GM18517 (cell line): ENCODE results near the gene TMEM238L.

ENCODE experiments used
- ATAC-seq: cut with Tn5 transposase; IDR thresholded peaks from one replicate; pipeline ENCODE4 v1.9.1; 2021; ENCODE audit warnings: mild to moderate bottlenecking, moderate library complexity; ENCODE audit not compliant: unreplicated experiment

The TMEM238L gene

DNA sequence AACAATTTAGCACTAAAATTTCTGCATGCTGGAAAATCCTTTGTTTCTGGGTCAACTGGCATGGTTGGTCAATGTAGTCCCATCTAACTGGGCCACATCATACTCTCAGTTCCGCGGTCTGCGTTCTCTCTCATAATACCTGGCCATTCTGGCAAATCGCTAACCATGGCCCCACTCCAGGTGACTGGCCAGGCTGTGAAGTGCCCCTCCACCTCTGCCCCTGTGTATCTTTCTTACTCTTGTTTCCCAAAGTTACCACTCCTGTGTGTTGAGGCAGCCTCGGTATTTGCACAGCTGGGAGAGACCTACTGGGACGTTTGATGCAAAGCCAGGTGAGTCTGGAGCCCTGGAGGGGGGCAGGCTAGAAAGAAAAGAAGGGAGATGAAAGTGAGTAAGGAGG is 2.0 kb upstream of the TMEM238L start:
- no peak for ATAC-seq

DNA sequence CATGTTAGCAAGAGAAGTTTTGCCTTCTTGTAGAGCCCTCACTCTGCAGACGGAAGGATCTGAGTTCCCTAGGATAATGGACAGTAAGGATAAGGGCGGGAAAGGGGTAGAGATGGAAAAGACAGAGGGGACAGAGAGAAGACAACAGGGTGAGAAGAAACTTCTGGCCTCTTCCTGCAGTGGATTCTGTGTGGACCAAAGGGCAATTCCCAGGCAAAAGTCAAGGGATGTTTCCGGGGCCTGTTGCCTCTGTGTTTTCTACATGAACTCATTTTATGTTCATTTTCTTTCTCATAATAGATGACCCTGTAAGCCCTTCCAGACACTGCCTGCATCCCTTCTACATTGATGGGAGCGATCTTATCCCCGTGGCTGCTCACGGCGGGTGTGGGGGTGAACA is 647 bp upstream of the TMEM238L start:
- no peak for ATAC-seq

DNA sequence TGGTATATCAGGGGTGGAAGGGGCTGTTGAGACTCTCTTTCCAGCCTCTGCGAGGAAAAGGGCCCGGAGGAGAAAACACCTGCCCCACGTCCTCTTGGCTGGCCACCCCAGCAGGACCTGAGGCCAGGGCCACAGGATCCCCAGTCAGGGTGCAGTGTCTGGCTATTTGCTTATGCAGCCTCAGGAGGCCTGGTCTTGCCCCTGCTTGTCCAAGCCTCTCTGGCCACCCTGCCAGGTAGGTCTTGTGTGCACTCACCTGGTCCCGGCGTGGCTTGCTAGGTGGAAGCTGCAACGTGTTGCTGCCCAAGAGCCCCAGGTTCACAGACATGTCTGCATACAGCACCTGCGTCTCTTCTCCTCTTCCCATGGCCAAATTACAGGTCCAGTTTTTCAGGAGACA is 549 bp downstream of the TMEM238L start:
- no peak for ATAC-seq

DNA sequence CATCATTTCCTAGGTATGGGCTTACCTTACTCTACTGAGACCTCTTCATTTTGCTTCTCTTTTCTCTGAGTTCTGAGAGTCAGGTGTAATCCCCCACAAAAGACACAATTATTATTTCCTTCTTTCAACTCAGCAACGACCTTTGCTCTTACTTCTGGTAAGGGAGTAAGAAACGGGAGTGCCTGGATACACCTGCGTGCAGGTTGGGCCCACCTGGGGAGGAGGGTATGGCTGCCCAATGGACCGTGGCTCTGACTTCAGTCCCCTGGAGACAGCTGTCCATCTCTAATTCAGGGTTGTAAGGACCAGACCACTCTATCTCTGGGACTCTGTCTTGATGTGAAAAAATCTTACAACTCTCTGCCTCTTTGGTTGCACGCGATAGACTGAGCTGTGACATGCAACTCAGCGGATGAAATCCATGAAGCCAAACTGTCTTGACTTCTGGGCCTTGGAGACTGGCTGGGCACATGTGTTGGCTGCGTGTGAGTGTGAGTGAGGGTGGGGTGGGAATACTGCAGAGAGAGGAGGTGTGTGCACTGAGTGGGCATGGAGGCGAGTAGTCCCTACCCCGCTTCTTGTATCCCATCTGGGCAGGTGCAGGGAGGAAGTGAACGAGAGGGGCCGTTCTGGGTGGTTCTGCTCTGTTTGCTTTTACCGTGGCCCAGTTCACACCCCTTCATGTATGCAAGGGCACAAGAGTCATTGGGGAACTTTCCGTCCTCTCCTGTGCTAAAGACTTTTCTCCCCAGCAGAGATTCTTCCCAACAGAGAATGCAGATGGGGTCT is 1.2 kb downstream of the TMEM238L start:
- no peak for ATAC-seq

DNA sequence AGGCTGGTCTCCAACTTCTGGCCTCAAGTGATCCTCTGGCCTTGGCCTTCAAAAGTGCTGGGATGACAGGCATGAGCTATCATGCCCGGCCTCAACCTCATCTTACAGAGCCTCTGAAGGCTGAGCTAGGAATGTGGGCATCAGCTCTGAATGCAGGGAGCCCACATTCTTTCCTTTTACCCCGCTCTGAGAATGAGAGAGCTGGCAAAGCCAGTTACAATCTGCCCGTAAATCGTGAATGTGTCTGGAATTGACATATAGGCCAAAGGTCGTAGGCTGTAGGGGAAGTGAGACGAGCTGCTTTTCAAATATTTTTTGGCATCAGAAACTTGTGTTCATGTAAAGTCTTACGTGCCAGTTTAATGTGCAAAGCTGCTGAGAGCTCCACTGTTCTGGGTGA is 4.5 kb downstream of the TMEM238L start:
- ATAC-seq = no peak

DNA sequence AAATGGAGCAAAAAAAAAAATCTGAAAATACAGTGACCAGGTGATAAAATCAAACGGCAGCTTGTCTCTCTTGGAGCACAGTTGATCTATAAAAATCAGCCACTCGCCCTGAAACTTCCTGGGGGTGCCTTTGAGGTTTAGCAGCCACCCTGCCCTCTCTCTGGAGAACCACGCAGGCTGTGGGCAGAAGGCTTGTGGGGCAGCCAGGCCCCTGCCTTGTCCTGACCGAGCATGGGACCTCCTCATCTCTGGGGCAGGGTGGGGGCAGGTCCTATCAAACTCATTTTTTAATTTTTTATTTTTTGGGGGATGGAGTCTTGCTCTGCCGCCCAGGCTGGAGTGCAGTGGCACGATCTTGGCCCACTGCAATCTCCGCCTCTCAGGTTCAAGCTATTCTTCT is 5.0 kb downstream of the TMEM238L start:
- no peak for ATAC-seq

DNA sequence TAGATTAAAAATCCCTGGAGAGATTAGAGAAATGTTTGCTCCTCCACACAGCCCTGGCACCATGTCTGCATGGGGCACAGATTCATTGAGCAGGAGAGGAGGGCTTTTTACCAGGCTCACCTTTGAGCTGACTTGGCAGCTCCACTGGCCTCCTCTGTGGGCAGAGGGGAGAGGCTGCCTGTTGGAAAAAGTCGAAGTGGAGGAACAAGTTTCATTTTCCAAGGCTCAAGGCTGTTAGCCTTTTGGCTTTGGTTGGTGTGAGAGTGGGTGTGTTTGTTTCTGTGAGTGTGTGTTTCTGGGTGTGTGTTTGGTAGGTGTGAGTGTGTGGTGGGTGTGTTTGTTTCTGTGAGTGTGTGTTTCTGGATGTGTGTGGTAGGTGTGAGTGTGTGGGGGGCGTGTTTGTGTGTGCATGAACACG is 5.6 kb downstream of the TMEM238L start:
- ATAC-seq = no peak

DNA sequence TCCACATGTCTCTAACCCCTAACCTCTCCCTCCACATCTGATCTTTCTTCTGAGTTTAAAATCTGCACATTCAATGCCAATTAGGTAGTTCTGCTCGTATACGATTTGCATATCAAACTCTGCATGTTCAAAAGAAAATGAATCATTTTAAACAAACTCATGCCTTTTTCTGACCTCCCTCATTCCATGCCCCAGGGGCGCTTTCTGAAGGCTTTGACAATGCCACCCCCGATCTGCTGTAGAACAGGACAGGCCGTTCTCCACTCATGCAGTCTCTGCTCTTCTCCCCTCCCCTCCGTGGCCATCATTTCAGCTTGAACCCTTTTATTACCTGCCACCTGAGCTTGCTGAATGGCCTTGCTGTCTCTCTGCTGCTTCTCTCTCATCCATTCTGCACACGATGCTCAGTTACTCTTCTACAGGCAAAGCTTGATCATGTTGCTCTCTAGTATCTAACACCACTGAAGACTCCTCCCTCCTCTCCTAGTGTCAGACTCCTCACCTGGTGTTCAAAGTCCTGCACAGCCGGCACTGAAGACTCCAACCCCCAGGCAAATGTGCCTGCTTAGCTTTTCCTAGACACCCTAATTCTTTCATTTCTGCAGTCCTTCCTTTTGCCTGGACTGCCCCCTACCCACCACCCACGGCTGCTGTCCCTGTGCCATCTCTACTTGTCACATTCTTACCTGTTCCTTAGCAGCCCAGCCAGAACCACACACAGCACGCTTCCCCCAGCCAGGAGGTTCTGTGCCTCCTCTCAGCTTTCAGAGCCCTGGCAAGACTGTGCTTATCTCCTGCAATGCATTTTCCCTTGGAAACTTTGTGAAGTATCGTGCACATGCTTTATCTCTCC is 6.2 kb downstream of the TMEM238L start:
- no peak for ATAC-seq

DNA sequence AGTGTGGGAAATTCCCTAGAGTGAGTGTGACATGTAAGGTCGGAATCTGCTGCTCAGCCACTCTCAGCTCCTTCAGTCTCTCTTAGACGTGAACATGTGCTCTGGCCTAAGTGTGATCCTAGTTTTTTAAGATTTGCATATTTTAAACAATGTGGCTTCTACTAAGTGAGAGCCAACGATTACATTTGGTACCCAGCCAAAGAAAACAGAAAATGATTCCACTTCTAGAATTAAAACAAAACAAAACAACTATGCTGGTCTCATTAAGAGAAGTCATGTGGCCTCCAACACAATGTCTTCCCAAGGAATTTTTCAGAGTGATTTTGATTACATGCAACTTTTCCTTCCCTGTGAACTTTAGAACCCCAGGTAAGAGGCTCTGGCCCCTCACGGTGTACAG is 10.1 kb downstream of the TMEM238L start:
- ATAC-seq = no peak

DNA sequence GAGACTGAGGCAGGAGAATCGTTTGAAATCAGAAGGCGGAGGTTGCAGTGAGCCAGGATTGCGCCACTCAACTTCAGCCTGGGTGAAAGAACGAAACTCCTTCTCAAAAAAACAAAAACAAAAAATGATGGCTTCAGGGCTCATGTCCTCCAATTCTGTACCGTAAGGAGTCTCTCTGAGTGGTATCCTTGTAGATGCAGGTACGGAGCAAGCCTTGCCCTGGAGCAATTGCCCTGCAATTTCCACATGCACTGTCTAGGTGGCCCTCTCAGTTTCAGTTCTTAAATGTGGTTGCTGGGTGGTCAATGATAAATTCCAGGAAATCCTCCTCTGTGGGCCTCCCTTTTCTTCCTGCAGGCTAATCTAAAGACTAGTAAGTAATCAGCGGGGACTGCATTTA is 10.6 kb downstream of the TMEM238L start:
- no peak for ATAC-seq

DNA sequence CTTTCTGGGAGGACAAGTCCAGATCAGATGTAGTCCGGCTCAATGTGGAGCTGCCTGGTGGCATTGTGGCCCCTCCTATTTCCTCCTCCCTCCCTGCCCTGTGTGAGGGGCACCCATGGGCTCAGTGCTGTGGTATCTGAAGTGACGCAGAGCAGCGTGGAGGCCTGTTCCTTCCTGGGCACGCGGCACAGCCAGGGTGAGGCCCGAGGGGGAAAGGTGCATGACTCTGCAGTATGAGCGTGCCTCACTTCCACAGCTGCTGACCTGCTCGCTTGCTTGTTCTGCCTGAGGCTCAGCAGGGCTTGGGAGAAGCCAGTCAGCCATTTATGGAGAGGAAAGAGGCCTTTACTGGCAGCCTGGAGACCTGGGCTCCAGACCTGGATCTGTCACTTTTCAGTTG is 11.7 kb downstream of the TMEM238L start:
- ATAC-seq = no peak

DNA sequence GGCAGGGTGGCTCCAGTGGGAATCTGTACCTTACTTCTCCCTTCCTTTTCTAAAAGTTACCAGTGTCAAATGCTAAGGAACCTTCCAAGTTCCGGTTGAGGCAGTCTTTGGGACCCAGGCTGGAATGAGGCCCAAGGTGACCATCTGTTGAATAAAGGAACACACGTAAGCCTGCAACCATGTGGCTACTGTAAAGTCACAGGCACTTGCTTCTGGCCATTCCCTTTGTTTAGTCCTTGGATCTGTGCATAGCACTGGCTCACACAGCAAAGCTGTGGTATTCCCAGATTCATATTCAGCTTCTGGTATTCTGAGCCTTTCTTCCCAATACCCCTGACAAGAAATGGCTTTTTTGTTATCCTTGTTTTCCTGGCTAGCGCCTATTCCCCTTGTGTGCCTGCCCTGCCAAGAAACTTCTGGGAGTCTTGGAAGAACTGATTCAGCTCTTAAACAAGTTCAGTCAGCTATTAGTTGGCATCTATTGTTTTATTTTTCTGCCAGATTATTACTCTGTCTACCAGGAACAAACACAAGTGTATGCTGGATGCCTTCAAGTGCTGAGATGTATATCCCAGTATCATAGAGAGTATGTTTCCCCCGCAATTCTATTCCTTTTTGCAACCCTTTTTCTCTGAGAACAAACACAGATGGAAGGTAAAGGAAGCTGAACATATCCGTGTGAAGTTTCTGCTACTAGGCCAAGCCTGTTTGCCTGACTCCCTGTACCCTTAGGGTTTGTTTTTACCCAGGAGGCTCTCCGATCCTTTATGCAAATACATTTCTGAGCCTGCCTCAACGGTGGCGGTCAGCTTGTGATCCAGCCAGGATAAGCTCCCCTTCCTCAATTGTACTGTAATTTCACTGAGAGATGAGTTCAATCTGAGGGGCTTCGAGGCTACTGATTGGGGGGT is 13.2 kb downstream of the TMEM238L start:
- no peak for ATAC-seq

DNA sequence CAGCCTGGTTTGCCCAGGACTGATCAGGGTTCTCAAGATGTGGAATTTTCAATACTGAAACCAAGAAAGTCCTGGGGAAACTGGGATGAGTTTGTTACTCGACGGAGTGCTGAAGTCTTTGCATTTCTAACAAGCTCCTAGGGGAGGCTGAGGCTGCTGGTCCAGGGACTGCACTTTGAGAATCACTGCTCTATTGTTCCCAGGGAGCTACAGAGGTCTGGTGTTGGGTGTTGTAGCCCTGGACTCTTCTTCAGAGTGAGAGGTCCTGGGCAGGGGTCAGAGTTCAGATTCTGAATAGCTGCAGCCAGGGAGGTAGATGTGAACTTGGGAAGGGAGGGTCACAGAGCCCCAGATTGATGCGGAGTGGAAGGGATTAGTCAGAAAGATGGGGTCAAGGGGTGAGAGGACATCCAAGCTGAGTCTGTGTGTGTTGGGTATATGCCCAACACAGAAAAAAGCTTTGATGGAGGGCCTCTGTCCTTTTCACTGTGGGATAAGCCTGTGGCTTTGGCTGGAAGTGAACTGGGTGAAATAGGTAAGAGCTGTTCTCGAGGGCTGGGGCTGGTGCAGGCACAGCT is 14.1 kb downstream of the TMEM238L start:
- ATAC-seq = no peak

DNA sequence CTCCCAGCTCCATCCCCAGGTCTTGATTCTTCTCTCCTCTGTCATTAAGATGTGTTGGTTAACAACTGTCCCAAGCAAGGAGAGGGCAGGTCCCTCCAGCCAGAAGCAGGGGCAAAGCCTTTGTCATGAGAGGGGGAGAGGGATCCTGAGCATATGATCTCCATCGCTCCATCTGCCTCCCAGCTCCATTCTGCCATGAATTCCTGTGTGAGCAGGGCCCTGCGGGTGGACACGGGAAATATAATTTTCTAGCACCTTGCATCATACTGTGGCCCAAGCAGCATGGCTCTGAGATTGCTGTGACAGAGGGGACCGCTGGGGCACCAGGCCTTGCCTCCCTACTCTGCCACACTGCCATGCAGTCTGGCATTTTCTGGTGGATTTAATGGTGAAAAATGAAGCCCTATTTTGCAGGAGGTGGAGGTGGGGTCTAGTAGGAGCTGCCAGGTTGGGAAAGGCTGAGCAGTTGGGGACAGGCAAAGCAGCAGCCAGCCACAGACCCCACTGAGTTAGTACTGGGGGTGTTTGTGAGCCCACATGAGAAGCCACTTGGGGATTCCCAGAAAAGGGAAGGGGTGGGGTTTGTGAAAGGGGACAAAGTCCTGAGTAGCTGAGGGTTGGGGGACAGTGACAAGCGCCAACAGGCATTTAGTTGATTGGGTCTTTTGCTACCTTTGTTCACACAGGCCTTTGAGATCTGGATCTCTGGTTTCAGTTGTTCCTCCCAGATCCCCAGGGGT is 16.4 kb downstream of the TMEM238L start:
- ATAC-seq = no peak

DNA sequence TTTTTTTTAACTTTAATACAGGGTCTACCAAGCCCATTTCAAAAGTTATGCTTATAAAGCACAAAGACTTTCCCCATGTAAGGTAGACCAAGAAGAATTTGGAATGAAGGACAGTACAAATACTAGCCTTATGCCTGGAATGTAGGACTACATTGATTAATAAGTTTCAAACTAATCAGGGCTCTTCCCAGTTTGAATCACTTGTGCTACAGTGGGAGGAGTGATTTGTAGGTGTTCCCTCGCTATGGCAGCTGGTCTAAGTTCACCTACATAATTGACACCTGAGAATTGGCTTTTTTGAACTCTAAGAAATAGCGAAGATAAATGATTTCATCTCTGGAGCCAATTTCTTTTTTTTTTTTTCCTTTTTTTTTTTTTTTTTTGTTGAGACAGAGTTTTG is 18.6 kb downstream of the TMEM238L start:
- ATAC-seq = no peak

DNA sequence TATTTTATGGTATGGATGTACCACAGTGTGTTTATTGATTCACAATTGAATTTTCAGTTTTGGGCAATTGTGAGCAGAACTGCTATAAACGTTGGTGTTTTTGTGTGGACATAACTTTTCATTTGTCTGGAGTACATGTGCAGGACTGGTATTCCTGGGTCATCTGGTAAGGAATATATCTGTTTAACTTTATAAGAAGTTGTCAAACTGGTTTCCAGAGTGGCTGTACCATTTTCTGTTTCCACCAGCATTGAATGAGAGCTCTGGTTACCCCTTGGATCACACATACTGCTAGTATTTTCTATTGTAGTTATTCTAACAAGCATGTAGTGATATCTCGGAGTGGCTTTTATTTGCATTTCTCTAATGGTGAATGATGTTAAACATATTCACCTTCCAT is 24.3 kb downstream of the TMEM238L start:
- ATAC-seq = no peak

DNA sequence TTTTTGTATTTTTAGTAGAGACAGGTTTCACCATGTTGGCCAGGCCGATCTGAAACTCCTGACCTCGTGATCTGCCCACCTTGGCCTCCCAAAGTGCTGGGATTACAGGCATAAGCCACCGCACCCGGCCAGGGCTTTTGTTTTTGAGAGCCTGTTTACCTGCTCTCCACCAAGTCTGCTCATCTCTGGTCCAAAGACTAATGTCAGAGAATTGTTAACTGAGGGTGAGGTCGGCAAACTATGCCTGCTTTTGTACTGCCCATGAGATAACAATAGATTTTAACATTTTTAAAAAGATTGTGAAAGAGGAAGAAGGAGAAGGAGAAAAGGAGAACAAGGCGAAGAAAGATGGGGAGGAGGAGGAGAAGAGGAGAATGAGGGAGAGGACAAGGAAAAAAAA is 26.0 kb downstream of the TMEM238L start:
- no peak for ATAC-seq

DNA sequence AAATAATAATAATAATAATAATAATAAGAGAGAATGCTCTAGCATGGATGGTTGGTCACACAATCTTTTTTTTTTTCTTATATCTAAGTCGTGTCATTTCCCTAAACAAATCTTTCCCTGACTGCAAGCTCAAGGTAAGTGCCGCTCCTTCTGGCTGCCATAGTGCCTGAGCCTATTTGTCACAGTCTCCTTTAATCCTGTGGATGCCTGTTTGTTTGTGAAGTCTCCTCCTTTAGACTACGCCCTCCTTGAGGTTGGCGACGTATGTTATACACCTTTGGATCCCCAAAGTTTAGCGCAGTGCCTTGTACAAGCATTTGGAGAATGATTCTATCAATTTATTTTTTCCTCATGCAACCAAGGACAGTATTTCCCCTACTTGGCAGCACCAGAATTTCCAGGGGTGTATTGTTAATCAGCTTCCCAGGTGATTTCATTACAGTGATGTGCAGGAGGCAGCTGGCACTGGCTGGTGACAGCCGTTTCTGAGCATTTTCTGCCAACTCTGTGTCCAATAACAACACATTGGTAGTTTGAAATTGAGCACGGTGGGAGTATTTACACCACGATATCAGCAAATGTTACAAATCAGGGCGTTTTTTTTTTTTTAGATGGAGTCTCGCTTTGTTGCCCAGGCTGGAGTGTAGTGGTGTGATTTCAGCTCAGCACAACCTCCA is 26.6 kb downstream of the TMEM238L start:
- ATAC-seq = no peak

DNA sequence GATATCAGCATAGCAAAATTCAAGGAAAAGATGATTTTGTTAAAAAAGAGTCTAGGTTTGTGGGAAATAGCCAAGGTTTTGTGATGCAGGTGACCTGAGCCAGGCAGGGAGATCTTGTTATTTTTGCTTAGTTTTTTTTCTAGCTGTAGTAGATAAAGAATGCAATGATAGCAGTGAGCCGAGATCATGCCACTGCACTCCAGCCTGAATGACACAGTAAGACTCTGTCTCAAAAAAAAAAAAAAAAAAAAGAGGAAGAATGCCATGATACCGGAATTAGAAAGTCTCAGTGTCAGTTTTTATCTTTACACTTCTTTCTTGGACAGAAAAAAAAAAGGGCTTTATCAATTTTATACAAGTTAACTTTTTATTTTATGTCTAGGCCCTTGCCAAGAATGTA is 27.5 kb downstream of the TMEM238L start:
- ATAC-seq = no peak
